CD14-positive monocyte (primary cell): ENCODE measurements around the gene CREB5. TPM values are rescaled to one million over a fixed set of nuclear protein-coding genes. Genes with fewer than 3 reads are reported as not detected.

Source experiments
- DNase-seq, 3 donors: peaks; one replicate each; pipeline ENCODE4 v3.0.0-alpha.2; 2011 to 2022
- H2AFZ ChIP-seq: 2 replicates; pipeline ENCODE4 v1.6.0; 2012; ENCODE audit warnings: mild to moderate bottlenecking, low read depth, low read length, inconsistent platforms; ENCODE audit not compliant: insufficient read depth, poor library complexity, severe bottlenecking
- H3K27ac ChIP-seq, 2 donors: 1 replicate in 1 of 2; 2 replicates in 1 of 2; pipeline ENCODE4 v1.5.1; 2012 to 2013; ENCODE audit warnings: low read length in 2 of 2, control low read depth in 1 of 2, inconsistent platforms in 1 of 2, low read depth in 1 of 2, mild to moderate bottlenecking in 1 of 2
- H3K27me3 ChIP-seq, 2 donors: one replicate each; pipeline versions ENCODE4 v1.6.0 to v1.6.1; 2011 to 2013; ENCODE audit warnings: low read length in 2 of 2; ENCODE audit not compliant: control insufficient read depth in 2 of 2, insufficient read depth in 2 of 2
- H3K36me3 ChIP-seq, 2 donors: replicated peaks in 1 of 2; 1 replicate in 1 of 2; 2 replicates in 1 of 2; pipeline versions ENCODE4 v1.5.1 to v1.6.1; 2012 to 2013; ENCODE audit warnings: low read length in 2 of 2, control low read depth in 1 of 2, inconsistent platforms in 1 of 2, mild to moderate bottlenecking in 1 of 2; ENCODE audit not compliant: insufficient read depth in 2 of 2, control insufficient read depth in 1 of 2
- H3K4me1 ChIP-seq, 2 donors: 1 replicate in 1 of 2; 2 replicates in 1 of 2; pipeline versions ENCODE4 v1.5.1 to v1.6.1; 2012 to 2013; ENCODE audit warnings: low read length in 2 of 2, control low read depth in 1 of 2, inconsistent platforms in 1 of 2, mild to moderate bottlenecking in 1 of 2, moderate library complexity in 1 of 2; ENCODE audit not compliant: insufficient read depth in 2 of 2, control insufficient read depth in 1 of 2
- H3K4me2 ChIP-seq: replicated peaks from 2 replicates; pipeline ENCODE3; 2012; ENCODE audit warnings: low read length, moderate library complexity, mild to moderate bottlenecking; ENCODE audit not compliant: poor library complexity, severe bottlenecking; ENCODE audit errors: extremely low read depth
- H3K4me3 ChIP-seq, 3 experiments: fragments of 200-600 bp in 1 of 3; sonication (generic) in 1 of 3; replicated peaks in 1 of 3; 1 replicate in 2 of 3; 2 replicates in 1 of 3; pipeline ENCODE4 v1.5.1; 2011 to 2013; ENCODE audit warnings: low read length in 3 of 3, mild to moderate bottlenecking in 3 of 3, control low read depth in 2 of 3, low read depth in 2 of 3, inconsistent platforms in 1 of 3, moderate library complexity in 1 of 3
- H3K79me2 ChIP-seq: 2 replicates; pipeline ENCODE4 v1.6.0; 2012; ENCODE audit warnings: mild to moderate bottlenecking, control low read depth, inconsistent platforms, low read length, moderate library complexity; ENCODE audit not compliant: insufficient read depth
- H3K9ac ChIP-seq: 2 replicates; pipeline ENCODE4 v1.6.0; 2017; ENCODE audit warnings: low read length, mild to moderate bottlenecking; ENCODE audit not compliant: insufficient read depth, poor library complexity, severe bottlenecking
- H3K9me3 ChIP-seq, 2 donors: replicated peaks in 1 of 2; 1 replicate in 1 of 2; 2 replicates in 1 of 2; pipeline versions ENCODE4 v1.5.1 to v1.6.1; 2012 to 2013; ENCODE audit warnings: low read length in 2 of 2, control low read depth in 1 of 2; ENCODE audit not compliant: control insufficient read depth in 1 of 2, insufficient read depth in 1 of 2
- H4K20me1 ChIP-seq: 2 replicates; pipeline ENCODE4 v1.6.0; 2012; ENCODE audit warnings: mild to moderate bottlenecking, low read length, control low read depth, moderate library complexity; ENCODE audit not compliant: insufficient read depth
- H3K27ac Mint-ChIP-seq, 7 donors: one replicate each; pipeline ENCODE4 v1.8.0; 2020; ENCODE audit warnings: mild to moderate bottlenecking in 7 of 7, mixed read lengths in 7 of 7, moderate library complexity in 6 of 7, inconsistent platforms in 2 of 7
- H3K27me3 Mint-ChIP-seq, 3 donors: one replicate each; pipeline ENCODE4 v1.8.0; 2021 to 2022; ENCODE audit warnings: low read depth in 3 of 3, mild to moderate bottlenecking in 3 of 3, mixed read lengths in 3 of 3, moderate library complexity in 3 of 3, inconsistent platforms in 1 of 3
- H3K36me3 Mint-ChIP-seq, 2 donors: one replicate each; pipeline ENCODE4 v1.8.0; 2020; ENCODE audit warnings: mixed read lengths in 2 of 2, inconsistent platforms in 1 of 2, mild to moderate bottlenecking in 1 of 2
- H3K4me1 Mint-ChIP-seq: one replicate; pipeline ENCODE4 v1.8.0; 2020; ENCODE audit warnings: mild to moderate bottlenecking, mixed read lengths
- H3K4me3 Mint-ChIP-seq, 2 donors: one replicate each; pipeline ENCODE4 v1.8.0; 2020; ENCODE audit warnings: mild to moderate bottlenecking in 2 of 2, mixed read lengths in 2 of 2, moderate library complexity in 1 of 2
- H3K9me3 Mint-ChIP-seq, 7 donors: one replicate each; pipeline ENCODE4 v1.8.0; 2020 to 2022; ENCODE audit warnings: mixed read lengths in 7 of 7, mild to moderate bottlenecking in 6 of 7, moderate library complexity in 6 of 7, inconsistent platforms in 2 of 7
- WGBS: methylation state at CpG from one replicate; pipeline ENCODE4 v1.1.5; 2013; ENCODE audit warnings: missing lambda C conversion rate; ENCODE audit not compliant: insufficient coverage; 5-methylcytosine and 5-hydroxymethylcytosine counted together
- intact Hi-C, 2 donors: fragments of 100-400 bp; cut with micrococcal nuclease; formaldehyde crosslinking; loops; one replicate each; pipeline versions ENCODE4 v1.15.0 to v1.15.1; 2023
- polyA plus RNA-seq, 3 donors: library from polyadenylated mRNA; depleted of rRNA in 1 of 3; unstranded in 2 of 3; stranded (reverse) in 1 of 3; fragments of 300-500 nt in 2 of 3; fragments of >200 nt in 1 of 3; fragmentation: Illumina TruSeq in 2 of 3; gene quantifications; 1 replicate in 2 of 3; 2 replicates in 1 of 3; pipeline ENCODE4 v1.2.3, GENCODE V29; 2012 to 2021
- TF ChIP-seq, protein P1 (sequence below): fragments of 200-600 bp; IDR thresholded peaks from one replicate; pipeline ENCODE4 v1.8.0; 2022; ENCODE audit warnings: antibody characterized with exemption, mild to moderate bottlenecking

CREB5 gene
- polyA plus RNA-seq, 3 donors, result 25.1 to 72.3 (median 44.2) TPM

DNA sequence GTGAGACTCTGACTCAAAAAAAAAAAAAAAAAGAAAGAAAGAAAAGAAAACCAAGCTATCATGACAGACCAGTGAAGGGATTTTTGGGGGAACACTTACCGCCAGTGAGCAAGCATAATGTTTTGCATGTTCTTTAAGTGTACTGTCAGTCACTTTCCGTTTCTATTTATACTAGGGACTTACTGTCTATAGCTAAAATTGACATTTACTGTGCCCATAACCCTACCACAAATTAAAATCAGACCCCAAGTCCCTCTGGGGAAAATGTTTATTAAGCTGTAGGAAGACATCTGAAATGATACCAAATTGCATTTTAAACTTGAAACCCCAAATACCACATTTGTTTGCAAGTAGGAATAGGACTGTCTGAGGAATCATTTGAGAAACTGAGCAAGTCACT lies 293.0 kb downstream of the CREB5 start:
- Mint-ChIP-seq H3K27ac (no peak overlapping the region), H3K36me3 (peaks cover 33 to 44% of the 10 kb centered on the region in 2 donors), H3K4me3 (no peak overlapping the region), H3K4me1 (peaks cover 8% of the 10 kb centered on the region), H3K27me3 (peaks cover 2 to 17% (median 6%) of the 10 kb centered on the region in 3 donors), H3K9me3 (peaks cover 0 to 3% (median 0%) of the 10 kb centered on the region in 7 donors)
- intact Hi-C loops, result no loop called here
- peaks cover 0 to 30% of the 10 kb centered on the region in 2 donors for H3K36me3 ChIP-seq
- H3K9ac ChIP-seq, result no peak overlapping the region
- TF ChIP-seq, protein P1, sequence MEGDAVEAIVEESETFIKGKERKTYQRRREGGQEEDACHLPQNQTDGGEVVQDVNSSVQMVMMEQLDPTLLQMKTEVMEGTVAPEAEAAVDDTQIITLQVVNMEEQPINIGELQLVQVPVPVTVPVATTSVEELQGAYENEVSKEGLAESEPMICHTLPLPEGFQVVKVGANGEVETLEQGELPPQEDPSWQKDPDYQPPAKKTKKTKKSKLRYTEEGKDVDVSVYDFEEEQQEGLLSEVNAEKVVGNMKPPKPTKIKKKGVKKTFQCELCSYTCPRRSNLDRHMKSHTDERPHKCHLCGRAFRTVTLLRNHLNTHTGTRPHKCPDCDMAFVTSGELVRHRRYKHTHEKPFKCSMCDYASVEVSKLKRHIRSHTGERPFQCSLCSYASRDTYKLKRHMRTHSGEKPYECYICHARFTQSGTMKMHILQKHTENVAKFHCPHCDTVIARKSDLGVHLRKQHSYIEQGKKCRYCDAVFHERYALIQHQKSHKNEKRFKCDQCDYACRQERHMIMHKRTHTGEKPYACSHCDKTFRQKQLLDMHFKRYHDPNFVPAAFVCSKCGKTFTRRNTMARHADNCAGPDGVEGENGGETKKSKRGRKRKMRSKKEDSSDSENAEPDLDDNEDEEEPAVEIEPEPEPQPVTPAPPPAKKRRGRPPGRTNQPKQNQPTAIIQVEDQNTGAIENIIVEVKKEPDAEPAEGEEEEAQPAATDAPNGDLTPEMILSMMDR, result no peak
- no peaks in the 10 kb centered on the region for H3K4me1 ChIP-seq
- H3K79me2 ChIP-seq, result peaks cover 13% of the 10 kb centered on the region
- no peak overlapping the region for H3K4me3 ChIP-seq
- H3K4me2 ChIP-seq, result no peak overlapping the region
- no peaks in the 10 kb centered on the region for H3K9me3 ChIP-seq
- H4K20me1 ChIP-seq, result peaks cover 100% of the 10 kb centered on the region
- no peaks in the 10 kb centered on the region for H3K27me3 ChIP-seq
- H2AFZ ChIP-seq, result no peak overlapping the region
- no CpG with 5 or more reads among the region's 2 CpGs for WGBS
- DNase-seq, result no peak
- H3K27ac ChIP-seq, result no peak overlapping the region

DNA sequence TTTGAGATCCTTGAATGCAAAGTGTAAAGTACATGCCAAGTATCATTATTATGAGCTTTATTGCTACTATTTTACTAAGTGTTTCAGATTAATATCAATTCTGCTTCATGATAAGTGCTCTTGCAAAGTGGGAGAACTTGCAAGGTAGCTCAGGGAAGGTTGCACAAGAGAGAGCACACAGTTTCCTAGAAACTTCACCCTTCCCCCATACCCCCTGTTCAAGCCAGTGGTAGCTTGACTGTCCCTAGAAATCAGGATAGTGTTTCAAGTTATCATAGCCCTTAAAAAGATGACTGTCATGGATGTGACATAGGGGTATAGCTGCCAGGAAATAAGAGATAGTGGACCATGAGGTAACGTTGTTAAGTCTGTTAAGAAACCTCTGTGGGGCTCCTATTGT lies 294.3 kb downstream of the CREB5 start:
- H3K4me1 ChIP-seq, result no peaks in the 10 kb centered on the region
- Mint-ChIP-seq H3K4me3 (no peak overlapping the region), H3K27ac (no peak overlapping the region), H3K27me3 (peaks cover 2 to 17% (median 9%) of the 10 kb centered on the region in 3 donors), H3K9me3 (peaks cover 0 to 3% (median 0%) of the 10 kb centered on the region in 7 donors), H3K36me3 (peaks cover 39 to 41% of the 10 kb centered on the region in 2 donors), H3K4me1 (peaks cover 11% of the 10 kb centered on the region)
- DNase-seq, result no peak
- peaks cover 0 to 27% of the 10 kb centered on the region in 2 donors for H3K36me3 ChIP-seq
- no peaks in the 10 kb centered on the region for H3K27me3 ChIP-seq
- no peak overlapping the region for H3K27ac ChIP-seq
- H3K9me3 ChIP-seq, result no peaks in the 10 kb centered on the region
- H2AFZ ChIP-seq, result no peak overlapping the region
- H3K9ac ChIP-seq, result no peak overlapping the region
- no peak overlapping the region for H3K4me2 ChIP-seq
- H3K4me3 ChIP-seq, result no peak overlapping the region
- H4K20me1 ChIP-seq, result peaks cover 100% of the 10 kb centered on the region
- TF ChIP-seq, protein P1, result no peak
- no CpG with 5 or more reads among the region's 1 CpG for WGBS
- intact Hi-C loops, result no loop called here
- peaks cover 6% of the 10 kb centered on the region for H3K79me2 ChIP-seq
